OCI-LY7 (cell line): ENCODE results near the gene DDAH2.

ENCODE experiments used
- CTCF ChIP-seq: fragments of 200-600 bp; sonication (generic); conservative IDR thresholded peaks from 2 replicates; pipeline ENCODE4 v1.5.1; 2014; ENCODE audit warnings: mild to moderate bottlenecking, antibody characterized with exemption, low read length, moderate library complexity, mixed read lengths
- EZH2phosphoT487 ChIP-seq: fragments of 200-600 bp; sonication (generic); IDR thresholded peaks from 2 replicates; pipeline ENCODE4 v1.6.1; 2018; ENCODE audit warnings: low read depth, borderline replicate concordance, mild to moderate bottlenecking, mixed run types, antibody characterized with exemption, low read length, moderate library complexity, mixed read lengths

GRCh38 chr6:31706599-31706998 lies 22.5 kb downstream of the DDAH2 start, which contains the start of gene LY6G6F:
- no peak for TF ChIP-seq CTCF
- TF ChIP-seq EZH2phosphoT487 = no peak
